Gastrocnemius medialis (tissue), 4 donors: ENCODE data around the gene CASZ1.

ENCODE experiments used
- CTCF ChIP-seq, 5 experiments: fragments of 450-650 bp in 3 of 5; fragments of 200-600 bp in 2 of 5; sonication (generic) in 2 of 5; IDR thresholded peaks in 4 of 5; conservative IDR thresholded peaks in 1 of 5; 1 replicate in 4 of 5; 2 replicates in 1 of 5; pipeline ENCODE4 v1.5.1; 2016 to 2019; ENCODE audit warnings: antibody characterized with exemption in 5 of 5, mild to moderate bottlenecking in 3 of 5, moderate library complexity in 3 of 5
- POLR2A ChIP-seq, 2 donors: fragments of 450-650 bp; IDR thresholded peaks; one replicate each; pipeline ENCODE4 v1.6.1; 2017; ENCODE audit warnings: antibody characterized with exemption in 2 of 2, mild to moderate bottlenecking in 2 of 2, moderate library complexity in 2 of 2

DNA sequence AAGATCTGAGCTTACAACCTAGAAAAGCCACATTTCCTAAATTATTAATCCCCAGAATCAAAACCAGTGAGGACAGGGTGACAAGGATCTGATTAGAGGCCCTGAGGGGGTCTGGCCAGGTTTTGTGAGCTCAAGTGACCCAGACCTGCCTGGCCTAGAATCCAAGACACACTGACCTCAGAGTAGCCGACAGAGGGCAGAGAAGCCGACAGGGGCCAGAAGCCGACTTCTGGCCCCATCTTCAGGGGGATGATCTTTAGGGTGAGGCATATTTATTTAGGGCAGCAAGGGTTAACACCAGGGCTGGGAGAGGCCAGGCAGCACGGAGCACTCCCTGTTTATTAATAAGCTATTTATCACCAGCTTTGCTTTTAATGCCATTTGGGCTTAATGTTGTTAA lies 45.3 kb downstream of the CASZ1 start:
- TF ChIP-seq POLR2A (IDR thresholded peaks at IDR 0.05) (no peak), CTCF (IDR thresholded peaks at IDR 0.05 in 4 of 5, conservative IDR thresholded peaks at IDR 0.05 in 1 of 5) (peak in 2 of 5 experiments; percentile 8 to 38)
